ENCODE results near the gene ACOX1. TPM values are rescaled to one million over a fixed set of nuclear protein-coding genes. Genes with fewer than 3 reads are reported as not detected.

Gene ACOX1
- total and polyA plus RNA-seq, 2 of the 13 experiments (the other 11 are each of a cell fraction or from before 2014, with no cell fraction given): 86.4 to 120 TPM

DNA sequence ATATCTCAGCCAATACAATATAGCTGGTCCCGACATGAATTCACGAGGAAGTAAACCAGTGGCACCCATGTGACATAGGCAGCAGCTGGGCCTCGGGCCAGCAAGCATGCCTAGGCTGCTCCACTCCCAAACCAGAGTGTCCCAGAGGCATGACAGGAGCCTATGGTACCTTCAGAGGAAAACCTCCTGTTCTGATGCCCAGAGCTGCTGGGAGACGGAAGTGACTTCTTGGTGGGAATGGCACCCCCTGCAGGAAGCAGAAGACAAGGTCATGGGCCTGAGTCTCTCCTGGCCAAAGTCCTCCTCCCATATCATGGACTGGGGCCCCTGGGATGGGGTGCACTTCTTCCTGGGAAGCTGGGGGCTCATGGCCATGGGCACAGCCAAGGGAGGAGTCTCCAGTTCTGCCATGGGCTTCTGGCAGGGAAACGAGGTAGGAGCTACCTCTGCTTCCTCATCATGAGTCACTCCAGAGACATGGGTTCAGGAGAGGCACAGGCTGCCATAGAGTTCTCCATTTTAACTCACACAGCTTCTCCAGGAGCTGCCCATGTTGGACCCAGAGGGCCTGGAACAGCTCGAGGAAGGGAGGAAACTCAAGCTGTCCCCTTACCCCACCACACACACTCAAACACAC, 51.6 kb downstream of the ACOX1 start (continued):
- TF ChIP-seq ZNF629 (CRISPR knock-in tag; conservative IDR thresholded peaks at IDR 0.05) (no peak), MAFF (IDR thresholded peaks at IDR 0.05; ENCODE audit: low read depth, low read length) (no peak), KLF9 (CRISPR knock-in tag; IDR thresholded peaks at IDR 0.05; ENCODE audit: low read depth) (no peak), MTF1 (CRISPR knock-in tag; IDR thresholded peaks at IDR 0.05) (no peak), PITX1 (CRISPR knock-in tag; IDR thresholded peaks at IDR 0.05) (no peak), CEBPB (IDR thresholded peaks at IDR 0.05; ENCODE audit: borderline replicate concordance, low read depth, low read length) (no peak), ZBTB39 (CRISPR knock-in tag; IDR thresholded peaks at IDR 0.05) (no peak), ZNF569 (CRISPR knock-in tag; IDR thresholded peaks at IDR 0.05; ENCODE audit: borderline replicate concordance) (no peak), ZFP62 (CRISPR knock-in tag; IDR thresholded peaks at IDR 0.05) (no peak), KLF12 (CRISPR knock-in tag; IDR thresholded peaks at IDR 0.05; ENCODE audit: borderline replicate concordance) (no peak), ZNF367 (CRISPR knock-in tag; IDR thresholded peaks at IDR 0.05; ENCODE audit: borderline replicate concordance) (no peak), SPEN (CRISPR knock-in tag; IDR thresholded peaks at IDR 0.05; ENCODE audit: low read depth) (no peak), CENPT (CRISPR knock-in tag; IDR thresholded peaks at IDR 0.05; ENCODE audit: low read depth) (no peak), ATF7 (IDR thresholded peaks at IDR 0.05) (no peak), ATF7 (CRISPR knock-in tag; IDR thresholded peaks at IDR 0.05) (no peak), KMT2B (CRISPR knock-in tag; IDR thresholded peaks at IDR 0.05) (no peak)
- TF ChIP-seq, protein P1, sequence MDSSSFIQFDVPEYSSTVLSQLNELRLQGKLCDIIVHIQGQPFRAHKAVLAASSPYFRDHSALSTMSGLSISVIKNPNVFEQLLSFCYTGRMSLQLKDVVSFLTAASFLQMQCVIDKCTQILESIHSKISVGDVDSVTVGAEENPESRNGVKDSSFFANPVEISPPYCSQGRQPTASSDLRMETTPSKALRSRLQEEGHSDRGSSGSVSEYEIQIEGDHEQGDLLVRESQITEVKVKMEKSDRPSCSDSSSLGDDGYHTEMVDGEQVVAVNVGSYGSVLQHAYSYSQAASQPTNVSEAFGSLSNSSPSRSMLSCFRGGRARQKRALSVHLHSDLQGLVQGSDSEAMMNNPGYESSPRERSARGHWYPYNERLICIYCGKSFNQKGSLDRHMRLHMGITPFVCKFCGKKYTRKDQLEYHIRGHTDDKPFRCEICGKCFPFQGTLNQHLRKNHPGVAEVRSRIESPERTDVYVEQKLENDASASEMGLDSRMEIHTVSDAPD (CRISPR knock-in tag; IDR thresholded peaks at IDR 0.05): no peak
- TF ChIP-seq, protein P2, sequence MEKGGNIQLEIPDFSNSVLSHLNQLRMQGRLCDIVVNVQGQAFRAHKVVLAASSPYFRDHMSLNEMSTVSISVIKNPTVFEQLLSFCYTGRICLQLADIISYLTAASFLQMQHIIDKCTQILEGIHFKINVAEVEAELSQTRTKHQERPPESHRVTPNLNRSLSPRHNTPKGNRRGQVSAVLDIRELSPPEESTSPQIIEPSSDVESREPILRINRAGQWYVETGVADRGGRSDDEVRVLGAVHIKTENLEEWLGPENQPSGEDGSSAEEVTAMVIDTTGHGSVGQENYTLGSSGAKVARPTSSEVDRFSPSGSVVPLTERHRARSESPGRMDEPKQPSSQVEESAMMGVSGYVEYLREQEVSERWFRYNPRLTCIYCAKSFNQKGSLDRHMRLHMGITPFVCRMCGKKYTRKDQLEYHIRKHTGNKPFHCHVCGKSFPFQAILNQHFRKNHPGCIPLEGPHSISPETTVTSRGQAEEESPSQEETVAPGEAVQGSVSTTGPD (CRISPR knock-in tag; IDR thresholded peaks at IDR 0.05): no peak
- TF ChIP-seq, protein P3, sequence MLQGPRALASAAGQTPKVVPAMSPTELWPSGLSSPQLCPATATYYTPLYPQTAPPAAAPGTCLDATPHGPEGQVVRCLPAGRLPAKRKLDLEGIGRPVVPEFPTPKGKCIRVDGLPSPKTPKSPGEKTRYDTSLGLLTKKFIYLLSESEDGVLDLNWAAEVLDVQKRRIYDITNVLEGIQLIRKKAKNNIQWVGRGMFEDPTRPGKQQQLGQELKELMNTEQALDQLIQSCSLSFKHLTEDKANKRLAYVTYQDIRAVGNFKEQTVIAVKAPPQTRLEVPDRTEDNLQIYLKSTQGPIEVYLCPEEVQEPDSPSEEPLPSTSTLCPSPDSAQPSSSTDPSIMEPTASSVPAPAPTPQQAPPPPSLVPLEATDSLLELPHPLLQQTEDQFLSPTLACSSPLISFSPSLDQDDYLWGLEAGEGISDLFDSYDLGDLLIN (CRISPR knock-in tag; IDR thresholded peaks at IDR 0.05; ENCODE audit: borderline replicate concordance): no peak
- TF ChIP-seq, protein P4, sequence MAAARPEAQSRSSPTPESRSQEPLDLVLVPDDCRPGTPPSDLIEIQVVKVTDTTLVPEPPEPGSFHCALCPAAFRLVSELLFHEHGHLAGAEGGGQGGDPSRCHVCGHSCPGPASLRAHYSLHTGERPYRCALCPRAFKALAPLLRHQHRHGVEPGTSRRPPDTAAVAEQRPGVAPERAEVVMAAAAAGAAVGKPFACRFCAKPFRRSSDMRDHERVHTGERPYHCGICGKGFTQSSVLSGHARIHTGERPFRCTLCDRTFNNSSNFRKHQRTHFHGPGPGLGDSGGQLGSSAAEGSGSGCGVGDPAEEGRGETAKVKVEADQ (CRISPR knock-in tag; IDR thresholded peaks at IDR 0.05; ENCODE audit: borderline replicate concordance): peak; percentile 64; the same call in 1 of the 2 replicates
- TF ChIP-seq, protein P5, sequence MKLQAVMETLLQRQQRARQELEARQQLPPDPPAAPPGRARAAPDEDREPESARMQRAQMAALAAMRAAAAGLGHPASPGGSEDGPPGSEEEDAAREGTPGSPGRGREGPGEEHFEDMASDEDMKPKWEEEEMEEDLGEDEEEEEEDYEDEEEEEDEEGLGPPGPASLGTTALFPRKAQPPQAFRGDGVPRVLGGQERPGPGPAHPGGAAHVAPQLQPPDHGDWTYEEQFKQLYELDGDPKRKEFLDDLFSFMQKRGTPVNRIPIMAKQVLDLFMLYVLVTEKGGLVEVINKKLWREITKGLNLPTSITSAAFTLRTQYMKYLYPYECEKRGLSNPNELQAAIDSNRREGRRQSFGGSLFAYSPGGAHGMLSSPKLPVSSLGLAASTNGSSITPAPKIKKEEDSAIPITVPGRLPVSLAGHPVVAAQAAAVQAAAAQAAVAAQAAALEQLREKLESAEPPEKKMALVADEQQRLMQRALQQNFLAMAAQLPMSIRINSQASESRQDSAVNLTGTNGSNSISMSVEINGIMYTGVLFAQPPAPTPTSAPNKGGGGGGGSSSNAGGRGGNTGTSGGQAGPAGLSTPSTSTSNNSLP (IDR thresholded peaks at IDR 0.05; ENCODE audit: low read depth, low read length): no peak
